Caco-2 (cell line): ENCODE measurements around the gene GAS6. TPM values are rescaled to one million over a fixed set of nuclear protein-coding genes. Genes with fewer than 3 reads are reported as not detected.

ENCODE experiments used
- BruUV-seq: library from RNA; stranded (reverse); fragments of 400-500 nt; replicated peaks from 2 replicates; lab custom pipeline; 2021; lab: Mats Ljungman, UMichigan
- CTCF ChIA-PET: fragments of 300-600 bp; sonication (Branson Sonifier 250); formaldehyde crosslinking; loops from one replicate; lab custom pipeline; 2022; ENCODE audit warnings: antibody characterized with exemption; lab: Charles Lee
- POLR2A ChIA-PET: fragments of 300-600 bp; sonication (Branson Sonifier 250); formaldehyde crosslinking; loops from one replicate; lab custom pipeline; 2022; ENCODE audit warnings: antibody characterized with exemption; lab: Charles Lee
- DNase-seq, 2 experiments: peaks; one replicate each; pipeline versions ENCODE4 v3.0.0 to v3.0.0-alpha.2; 2020 to 2022
- H3K27me3 ChIP-seq: replicated peaks from 2 replicates; pipeline ENCODE4 v1.6.0; 2011; ENCODE audit warnings: low read length; ENCODE audit not compliant: control insufficient read depth, insufficient read depth
- H3K36me3 ChIP-seq: 2 replicates; pipeline ENCODE4 v1.5.1; 2011; ENCODE audit warnings: low read length; ENCODE audit not compliant: control insufficient read depth, insufficient read depth
- H3K4me1 ChIP-seq: fragments of 250-450 bp; sonication (Bioruptor Pico); 2 replicates; pipeline ENCODE4 v1.5.1; 2020; ENCODE audit warnings: mild to moderate bottlenecking
- H3K4me3 ChIP-seq: 2 replicates; pipeline ENCODE4 v1.5.1; 2011; ENCODE audit warnings: low read depth, mild to moderate bottlenecking, control low read depth, low read length
- H3K9me3 ChIP-seq: fragments of 250-450 bp; sonication (Bioruptor Pico); 2 replicates; pipeline ENCODE4 v1.5.1; 2020; ENCODE audit warnings: mild to moderate bottlenecking, moderate library complexity
- H3K27ac Mint-ChIP-seq: one replicate; pipeline ENCODE4 v1.8.0; 2022; ENCODE audit warnings: mixed read lengths; ENCODE audit not compliant: unreplicated experiment
- H3K27me3 Mint-ChIP-seq: one replicate; pipeline ENCODE4 v1.8.0; 2022; ENCODE audit warnings: mixed read lengths; ENCODE audit not compliant: insufficient read depth, unreplicated experiment
- H3K36me3 Mint-ChIP-seq: one replicate; pipeline ENCODE4 v1.8.0; 2022; ENCODE audit warnings: mild to moderate bottlenecking, mixed read lengths; ENCODE audit not compliant: insufficient read depth, unreplicated experiment
- H3K4me1 Mint-ChIP-seq: one replicate; pipeline ENCODE4 v1.8.0; 2022; ENCODE audit warnings: low read depth, mixed read lengths; ENCODE audit not compliant: unreplicated experiment
- H3K4me3 Mint-ChIP-seq: one replicate; pipeline ENCODE4 v1.8.0; 2022; ENCODE audit warnings: mild to moderate bottlenecking, moderate library complexity, mixed read lengths; ENCODE audit not compliant: unreplicated experiment
- H3K9me3 Mint-ChIP-seq: one replicate; pipeline ENCODE4 v1.8.0; 2022; ENCODE audit warnings: mixed read lengths; ENCODE audit not compliant: unreplicated experiment
- intact Hi-C: fragments of 100-400 bp; cut with micrococcal nuclease; formaldehyde crosslinking; loops from one replicate; pipeline ENCODE4 v1.10.0; 2022; ENCODE audit not compliant: unreplicated experiment
- total RNA-seq: library from RNA; stranded (reverse); gene quantifications from 2 replicates; pipeline ENCODE4 v1.2.3, GENCODE V29; 2022
- TF ChIP-seq, protein P1 (sequence below), 2 experiments: fragments of 200-600 bp in 1 of 2; IDR thresholded peaks; 1 replicate in 1 of 2; 2 replicates in 1 of 2; pipeline versions ENCODE4 v1.5.1 to v1.8.0; 2011 to 2022; ENCODE audit warnings: antibody characterized with exemption in 1 of 2, control low read depth in 1 of 2, inconsistent platforms in 1 of 2, low read depth in 1 of 2, low read length in 1 of 2, mild to moderate bottlenecking in 1 of 2, moderate library complexity in 1 of 2; ENCODE audit not compliant: insufficient read depth in 1 of 2, severe bottlenecking in 1 of 2, unreplicated experiment in 1 of 2

The GAS6 gene
- total RNA-seq, 1 experiment from 2014 or later = 34.8 TPM

DNA sequence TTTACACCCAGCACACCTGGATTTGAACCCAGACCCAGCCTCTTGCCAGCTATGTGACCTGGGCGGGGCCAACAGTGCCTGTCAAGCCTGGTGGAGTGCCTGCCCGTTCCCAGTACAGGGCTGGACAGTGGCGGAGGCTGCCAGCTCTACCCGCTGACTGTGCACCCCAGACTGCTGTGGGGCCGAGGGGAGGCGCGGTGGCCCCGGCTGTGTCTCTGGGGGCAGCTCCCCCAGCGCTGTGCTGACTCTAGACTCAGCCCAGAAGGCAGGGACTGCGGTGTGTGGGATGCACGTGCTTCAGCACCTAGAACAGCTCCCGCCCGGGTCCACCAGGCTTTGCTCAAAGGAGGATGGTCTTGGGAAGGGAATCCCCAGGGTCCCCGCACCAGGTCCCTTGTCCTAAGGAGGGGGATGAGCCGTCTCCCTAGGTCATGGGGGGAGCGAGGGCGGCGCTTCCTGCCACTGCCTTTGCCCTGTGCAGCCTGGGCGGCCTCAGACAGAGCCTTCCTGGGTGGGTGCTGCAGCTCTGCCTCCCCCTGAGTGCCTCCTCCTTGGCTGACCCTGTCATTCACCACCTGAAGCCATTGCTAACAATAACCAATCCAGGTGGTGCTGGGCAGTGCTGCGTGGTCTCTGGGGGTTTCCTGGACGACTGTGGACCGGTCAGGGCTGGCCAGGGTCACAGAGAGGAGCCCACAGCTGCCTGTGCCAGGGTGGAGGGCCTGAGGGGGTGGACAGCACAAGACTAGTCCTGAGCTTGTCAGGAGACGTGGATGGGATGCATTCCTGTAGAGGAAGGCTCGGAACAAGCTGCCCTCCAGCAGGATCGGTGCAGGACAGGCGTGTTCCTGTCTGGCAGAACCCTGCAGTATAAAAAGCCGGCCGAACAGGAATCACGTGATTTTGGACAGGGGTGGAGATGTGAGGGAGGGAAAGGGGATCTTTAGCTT lies 86.3 kb downstream of the GAS6 start:
- H3K4me3 Mint-ChIP-seq = no peak overlapping the region
- H3K4me1 Mint-ChIP-seq = no peaks in the 10 kb centered on the region
- Histone ChIP-seq H3K4me1 (no peaks in the 10 kb centered on the region), H3K36me3 (no peaks in the 10 kb centered on the region), H3K27me3 (no peaks in the 10 kb centered on the region), H3K9me3 (peaks cover 6% of the 10 kb centered on the region), H3K4me3 (no peak overlapping the region)
- TF ChIP-seq, protein P1, sequence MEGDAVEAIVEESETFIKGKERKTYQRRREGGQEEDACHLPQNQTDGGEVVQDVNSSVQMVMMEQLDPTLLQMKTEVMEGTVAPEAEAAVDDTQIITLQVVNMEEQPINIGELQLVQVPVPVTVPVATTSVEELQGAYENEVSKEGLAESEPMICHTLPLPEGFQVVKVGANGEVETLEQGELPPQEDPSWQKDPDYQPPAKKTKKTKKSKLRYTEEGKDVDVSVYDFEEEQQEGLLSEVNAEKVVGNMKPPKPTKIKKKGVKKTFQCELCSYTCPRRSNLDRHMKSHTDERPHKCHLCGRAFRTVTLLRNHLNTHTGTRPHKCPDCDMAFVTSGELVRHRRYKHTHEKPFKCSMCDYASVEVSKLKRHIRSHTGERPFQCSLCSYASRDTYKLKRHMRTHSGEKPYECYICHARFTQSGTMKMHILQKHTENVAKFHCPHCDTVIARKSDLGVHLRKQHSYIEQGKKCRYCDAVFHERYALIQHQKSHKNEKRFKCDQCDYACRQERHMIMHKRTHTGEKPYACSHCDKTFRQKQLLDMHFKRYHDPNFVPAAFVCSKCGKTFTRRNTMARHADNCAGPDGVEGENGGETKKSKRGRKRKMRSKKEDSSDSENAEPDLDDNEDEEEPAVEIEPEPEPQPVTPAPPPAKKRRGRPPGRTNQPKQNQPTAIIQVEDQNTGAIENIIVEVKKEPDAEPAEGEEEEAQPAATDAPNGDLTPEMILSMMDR (IDR thresholded peaks at IDR 0.05; ENCODE audit: insufficient read depth in 1 of 2, low read depth in 1 of 2, low read length in 1 of 2, severe bottlenecking in 1 of 2, unreplicated experiment in 1 of 2) = no peak
- intact Hi-C loops = no loop called here
- no peaks in the 10 kb centered on the region for H3K9me3 Mint-ChIP-seq
- H3K36me3 Mint-ChIP-seq = no peaks in the 10 kb centered on the region
- BruUV-seq = no TSS peak
- POLR2A ChIA-PET = no interaction called here
- CTCF ChIA-PET = no interaction called here
- no peak overlapping the region for H3K27ac Mint-ChIP-seq
- DNase-seq = peak; percentile 46 to 68
- H3K27me3 Mint-ChIP-seq = peaks cover 13% of the 10 kb centered on the region

DNA sequence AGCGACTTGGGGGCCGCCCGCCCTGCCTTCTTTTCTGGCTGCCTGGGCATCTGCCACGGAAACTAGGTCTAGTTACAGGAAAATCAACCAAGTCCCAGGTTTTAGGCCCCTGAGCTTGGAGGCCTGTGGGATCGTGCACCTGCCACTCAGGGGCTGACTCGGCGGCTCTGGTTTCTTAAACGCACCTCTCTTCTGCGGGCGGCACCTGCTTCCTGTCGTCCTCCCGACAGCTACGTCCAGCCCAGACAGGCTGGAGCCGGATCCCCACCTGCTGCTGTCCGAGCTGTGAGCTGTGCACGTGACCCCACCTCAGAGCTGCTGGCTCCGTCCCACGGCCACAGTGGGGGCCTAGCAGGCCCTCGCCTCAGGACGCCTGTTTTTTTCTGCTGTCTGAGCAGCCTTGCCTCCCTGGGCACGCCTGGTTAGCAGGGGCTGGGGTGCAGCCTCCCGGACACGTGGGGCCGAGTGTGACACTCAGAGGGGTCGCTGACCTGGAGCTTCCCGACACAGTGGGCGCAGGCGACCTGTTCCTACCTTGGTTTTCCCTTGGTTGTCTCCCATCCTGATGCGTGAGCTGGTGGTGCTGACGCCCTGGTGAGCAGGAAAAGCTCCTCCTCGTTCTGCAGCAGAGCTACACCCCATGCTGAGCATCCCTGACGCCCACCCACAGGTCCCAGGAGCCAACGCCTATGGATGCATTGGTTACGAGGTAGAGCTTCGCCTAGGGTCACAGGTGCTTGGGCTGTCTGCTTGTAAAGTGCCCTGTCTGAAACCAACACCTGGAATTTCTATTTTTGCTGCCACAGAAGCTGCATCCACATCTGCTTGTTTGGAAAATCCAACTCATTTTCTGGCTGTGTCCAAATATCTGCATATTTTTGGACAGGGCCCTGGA lies 87.4 kb downstream of the GAS6 start:
- H3K27me3 ChIP-seq = no peaks in the 10 kb centered on the region
- H3K27ac Mint-ChIP-seq = no peak overlapping the region
- TF ChIP-seq, protein P1 (IDR thresholded peaks at IDR 0.05; ENCODE audit: insufficient read depth in 1 of 2, low read depth in 1 of 2, low read length in 1 of 2, severe bottlenecking in 1 of 2, unreplicated experiment in 1 of 2) = no peak
- ChIA-PET CTCF (no interaction called here), POLR2A (no interaction called here)
- H3K4me1 ChIP-seq = no peaks in the 10 kb centered on the region
- H3K4me3 ChIP-seq = no peak overlapping the region
- H3K9me3 ChIP-seq = peaks cover 6% of the 10 kb centered on the region
- H3K4me1 Mint-ChIP-seq = no peaks in the 10 kb centered on the region
- DNase-seq = no peak
- H3K27me3 Mint-ChIP-seq = peaks cover 13% of the 10 kb centered on the region
- no peak overlapping the region for H3K4me3 Mint-ChIP-seq
- H3K36me3 Mint-ChIP-seq = no peaks in the 10 kb centered on the region
- intact Hi-C loops = no loop called here
- no peaks in the 10 kb centered on the region for H3K36me3 ChIP-seq
- no peaks in the 10 kb centered on the region for H3K9me3 Mint-ChIP-seq
- no TSS peak for BruUV-seq

DNA sequence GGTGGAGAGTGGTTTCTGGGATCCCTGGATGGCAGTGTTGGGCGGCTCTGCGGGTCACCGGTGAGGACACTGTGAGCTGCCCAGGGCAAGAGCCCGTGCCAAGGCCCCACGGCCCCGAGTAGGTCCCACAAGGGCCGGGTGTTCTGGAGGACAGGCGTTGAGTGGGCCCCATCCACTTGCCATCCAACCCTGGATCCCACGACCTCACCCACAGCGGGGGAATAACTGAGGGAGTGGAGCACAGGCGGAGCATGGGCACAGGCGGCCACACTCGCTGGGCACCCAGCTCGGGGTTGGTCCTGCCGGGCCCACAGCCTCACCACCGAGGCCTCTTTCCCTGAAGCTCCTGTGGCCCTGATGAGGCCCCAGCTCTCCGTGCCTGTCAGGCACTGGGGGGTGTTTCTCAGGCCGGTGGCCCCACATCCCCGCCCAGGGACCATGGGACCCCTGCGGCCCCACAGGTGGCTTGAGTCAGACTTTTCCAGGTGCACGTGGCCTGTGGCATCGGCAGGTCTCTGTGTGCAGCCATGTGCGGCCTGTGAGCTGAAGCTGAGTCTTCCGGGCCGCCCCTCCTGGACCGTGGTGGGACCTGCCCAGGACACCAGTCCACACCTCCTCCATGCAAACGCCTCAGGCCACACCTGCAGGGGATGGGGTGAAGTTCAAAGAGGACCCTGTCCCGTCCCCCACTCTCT lies 88.3 kb downstream of the GAS6 start:
- Histone ChIP-seq H3K36me3 (no peaks in the 10 kb centered on the region), H3K27me3 (no peaks in the 10 kb centered on the region), H3K4me1 (no peaks in the 10 kb centered on the region), H3K4me3 (no peak overlapping the region), H3K9me3 (peaks cover 6% of the 10 kb centered on the region)
- H3K27me3 Mint-ChIP-seq = peaks cover 11% of the 10 kb centered on the region
- POLR2A ChIA-PET = no interaction called here
- no peak for DNase-seq
- intact Hi-C loops = no loop called here
- no peaks in the 10 kb centered on the region for H3K36me3 Mint-ChIP-seq
- CTCF ChIA-PET = no interaction called here
- H3K4me3 Mint-ChIP-seq = no peak overlapping the region
- H3K9me3 Mint-ChIP-seq = no peaks in the 10 kb centered on the region
- TF ChIP-seq, protein P1 (IDR thresholded peaks at IDR 0.05; ENCODE audit: insufficient read depth in 1 of 2, low read depth in 1 of 2, low read length in 1 of 2, severe bottlenecking in 1 of 2, unreplicated experiment in 1 of 2) = no peak
- H3K4me1 Mint-ChIP-seq = no peaks in the 10 kb centered on the region
- H3K27ac Mint-ChIP-seq = no peak overlapping the region
- BruUV-seq = no TSS peak
